Measurements from ENCODE around the gene FRMPD4. TPM values are rescaled to one million over a fixed set of nuclear protein-coding genes. Genes with fewer than 3 reads are reported as not detected.
"Not testable (repeated sequence)": the region's sequence is repeated elsewhere in the genome, so short reads cannot be mapped to it uniquely, and the experiment has no call there.

Gene FRMPD4
- total RNA-seq, 5 donors from 2014 or later (not counting 1 experiment from before 2014, with no cell fraction given), result not detected

DNA sequence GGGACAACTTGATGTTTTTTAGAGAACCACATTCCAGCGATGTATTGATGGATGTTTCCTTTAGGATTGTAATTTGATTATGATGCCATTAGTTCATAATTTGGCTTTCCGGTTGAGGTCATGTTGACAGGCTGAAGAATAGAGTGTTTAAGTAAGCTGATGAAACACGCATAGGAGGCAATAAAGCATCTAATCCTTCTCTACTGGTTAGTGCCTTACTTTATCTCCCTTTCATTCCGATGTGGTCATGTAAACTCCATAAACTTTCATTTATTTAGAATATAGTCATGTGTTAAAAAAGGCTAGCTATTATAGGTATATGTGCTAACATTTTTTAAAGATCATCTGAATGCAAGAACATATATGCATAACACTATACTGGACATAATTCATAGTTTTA is 15.0 kb downstream of the FRMPD4 start:
- H3K9me3 ChIP-seq, result no peaks in the 10 kb centered on the region
- H3K4me3 ChIP-seq (ENCODE audit: control insufficient read depth in 1 of 2, extremely low read depth in 1 of 2, low read length in 1 of 2), result no peak overlapping the region
- Mint-ChIP-seq H3K4me3 (no peak overlapping the region), H3K4me1 (no peaks in the 10 kb centered on the region), H3K27me3 (peaks cover 0 to 5% of the 10 kb centered on the region in 2 donors), H3K27ac (no peak overlapping the region), H3K36me3 (no peaks in the 10 kb centered on the region), H3K9me3 (no peaks in the 10 kb centered on the region)
- POLR2A ChIA-PET, result no interaction called here
- ATAC-seq (replicated peaks in 1 of 4), result no peak
- WGBS (ENCODE audit: insufficient coverage), result no CpG with 5 or more reads among the region's 4 CpGs
- CTCF ChIA-PET, result no interaction called here
- no peaks in the 10 kb centered on the region for H3K4me1 ChIP-seq (ENCODE audit: control insufficient read depth in 1 of 2, extremely low read depth in 1 of 2, insufficient read depth in 2 of 2, low read length in 2 of 2)
- no peaks in the 10 kb centered on the region for H3K36me3 ChIP-seq (ENCODE audit: control insufficient read depth in 2 of 2, extremely low read depth in 1 of 2, insufficient read depth in 1 of 2, low read length in 1 of 2)
- DNase-seq, result no peak
- no peak overlapping the region for H3K27ac ChIP-seq (ENCODE audit: low read length)
- H3K27me3 ChIP-seq (replicated peaks in 1 of 2; ENCODE audit: control insufficient read depth in 2 of 2, extremely low read depth in 1 of 2, insufficient read depth in 2 of 2, low read length in 1 of 2), result no peaks in the 10 kb centered on the region

DNA sequence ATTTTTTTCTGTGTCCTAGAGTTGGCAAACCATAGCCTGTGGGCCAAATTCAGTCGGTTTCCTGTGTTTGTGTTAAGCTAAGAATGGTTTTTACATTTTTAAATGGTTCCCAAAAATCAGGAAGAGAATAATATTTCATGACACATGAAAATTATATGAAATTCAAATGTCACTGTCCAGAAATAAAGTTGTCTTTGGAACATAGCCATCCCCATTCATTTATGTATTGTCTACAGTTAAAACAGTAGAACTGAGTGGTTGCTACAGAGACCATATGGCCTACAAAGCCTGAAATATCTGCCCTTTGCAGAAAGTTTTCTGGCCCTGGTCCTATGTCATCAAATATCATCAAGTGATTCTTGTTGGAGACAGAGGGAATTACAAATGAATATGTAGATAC is 15.5 kb downstream of the FRMPD4 start:
- H3K36me3 Mint-ChIP-seq, result no peaks in the 10 kb centered on the region
- no peak overlapping the region for H3K4me3 Mint-ChIP-seq
- peaks cover 0 to 5% of the 10 kb centered on the region in 2 donors for H3K27me3 Mint-ChIP-seq
- no peaks in the 10 kb centered on the region for H3K9me3 Mint-ChIP-seq
- no peak for DNase-seq
- POLR2A ChIA-PET, result no interaction called here
- H3K27ac Mint-ChIP-seq, result no peak overlapping the region
- Histone ChIP-seq H3K9me3 (no peaks in the 10 kb centered on the region), H3K4me1 (ENCODE audit: control insufficient read depth in 1 of 2, extremely low read depth in 1 of 2, insufficient read depth in 2 of 2, low read length in 2 of 2) (no peaks in the 10 kb centered on the region), H3K4me3 (ENCODE audit: control insufficient read depth in 1 of 2, extremely low read depth in 1 of 2, low read length in 1 of 2) (no peak overlapping the region), H3K27me3 (replicated peaks in 1 of 2; ENCODE audit: control insufficient read depth in 2 of 2, extremely low read depth in 1 of 2, insufficient read depth in 2 of 2, low read length in 1 of 2) (no peaks in the 10 kb centered on the region), H3K36me3 (ENCODE audit: control insufficient read depth in 2 of 2, extremely low read depth in 1 of 2, insufficient read depth in 1 of 2, low read length in 1 of 2) (no peaks in the 10 kb centered on the region), H3K27ac (ENCODE audit: low read length) (no peak overlapping the region)
- CTCF ChIA-PET, result no interaction called here
- no peaks in the 10 kb centered on the region for H3K4me1 Mint-ChIP-seq
- WGBS (ENCODE audit: insufficient coverage), result no CpG with 5 or more reads among the region's 1 CpG
- no peak for ATAC-seq (replicated peaks in 1 of 4)

DNA sequence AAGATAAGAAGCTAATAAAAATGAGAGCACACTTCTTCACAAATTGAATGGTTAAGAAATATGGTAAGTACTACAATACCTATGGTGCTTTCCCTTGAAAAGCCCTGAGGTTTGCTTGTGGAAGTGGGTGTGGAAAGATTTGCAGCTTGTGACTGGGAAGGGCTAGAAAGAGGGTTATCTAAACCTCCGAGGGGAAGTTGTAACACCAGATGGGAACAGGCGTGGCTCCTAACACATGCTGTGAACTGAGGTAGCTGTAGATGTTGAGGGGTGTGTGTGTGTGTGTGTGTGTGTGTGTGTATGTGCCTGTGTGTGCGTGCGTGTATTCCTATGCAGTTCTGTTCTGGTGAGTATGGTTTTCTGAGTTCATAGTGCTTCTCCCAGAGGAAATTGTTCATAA is 21.5 kb downstream of the FRMPD4 start:
- ATAC-seq (replicated peaks in 1 of 4) (no peak), DNase-seq (no peak)
- Histone ChIP-seq H3K27me3 (replicated peaks in 1 of 2; ENCODE audit: control insufficient read depth in 2 of 2, extremely low read depth in 1 of 2, insufficient read depth in 2 of 2, low read length in 1 of 2) (no peaks in the 10 kb centered on the region), H3K36me3 (ENCODE audit: control insufficient read depth in 2 of 2, extremely low read depth in 1 of 2, insufficient read depth in 1 of 2, low read length in 1 of 2) (no peaks in the 10 kb centered on the region), H3K4me1 (ENCODE audit: control insufficient read depth in 1 of 2, extremely low read depth in 1 of 2, insufficient read depth in 2 of 2, low read length in 2 of 2) (no peaks in the 10 kb centered on the region), H3K4me3 (ENCODE audit: control insufficient read depth in 1 of 2, extremely low read depth in 1 of 2, low read length in 1 of 2) (no peak overlapping the region), H3K9me3 (no peaks in the 10 kb centered on the region), H3K27ac (ENCODE audit: low read length) (no peak overlapping the region)
- Mint-ChIP-seq H3K27ac (no peak overlapping the region), H3K27me3 (no peaks in the 10 kb centered on the region), H3K36me3 (no peaks in the 10 kb centered on the region), H3K4me3 (no peak overlapping the region), H3K4me1 (no peaks in the 10 kb centered on the region), H3K9me3 (no peaks in the 10 kb centered on the region)
- CTCF ChIA-PET, result no interaction called here
- POLR2A ChIA-PET, result no interaction called here
- WGBS (ENCODE audit: insufficient coverage), result 20% methylated on average over 2 of the region's 4 CpGs

DNA sequence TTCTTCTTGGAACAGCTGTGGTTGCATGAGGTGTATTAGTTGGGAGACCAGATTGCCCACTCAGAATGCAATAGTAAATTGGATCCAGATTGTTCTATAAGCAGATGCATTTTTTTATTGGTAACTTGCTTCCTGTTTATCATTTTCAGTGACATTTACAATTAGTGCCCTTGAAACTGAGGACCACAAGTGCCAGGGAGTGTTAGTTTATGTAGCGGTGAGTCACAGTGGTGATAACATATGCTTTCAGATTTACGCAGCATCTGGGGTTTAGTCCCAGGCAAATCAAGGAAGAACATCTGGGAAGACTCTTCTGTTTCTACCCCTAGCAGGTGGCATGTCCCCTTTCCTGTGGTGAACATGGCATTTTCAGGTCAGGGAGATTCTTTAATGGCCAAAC is 24.1 kb downstream of the FRMPD4 start:
- ATAC-seq (replicated peaks in 1 of 4), result no peak
- Histone ChIP-seq H3K4me3 (ENCODE audit: control insufficient read depth in 1 of 2, extremely low read depth in 1 of 2, low read length in 1 of 2) (no peak overlapping the region), H3K9me3 (no peaks in the 10 kb centered on the region), H3K4me1 (ENCODE audit: control insufficient read depth in 1 of 2, extremely low read depth in 1 of 2, insufficient read depth in 2 of 2, low read length in 2 of 2) (no peaks in the 10 kb centered on the region), H3K27me3 (replicated peaks in 1 of 2; ENCODE audit: control insufficient read depth in 2 of 2, extremely low read depth in 1 of 2, insufficient read depth in 2 of 2, low read length in 1 of 2) (no peaks in the 10 kb centered on the region), H3K27ac (ENCODE audit: low read length) (no peak overlapping the region), H3K36me3 (ENCODE audit: control insufficient read depth in 2 of 2, extremely low read depth in 1 of 2, insufficient read depth in 1 of 2, low read length in 1 of 2) (no peaks in the 10 kb centered on the region)
- H3K4me1 Mint-ChIP-seq, result no peaks in the 10 kb centered on the region
- no peak for DNase-seq
- no peak overlapping the region for H3K27ac Mint-ChIP-seq
- H3K27me3 Mint-ChIP-seq, result peaks cover 0 to 4% of the 10 kb centered on the region in 2 donors
- H3K4me3 Mint-ChIP-seq, result no peak overlapping the region
- no CpG with 5 or more reads among the region's 2 CpGs for WGBS (ENCODE audit: insufficient coverage)
- CTCF ChIA-PET, result no interaction called here
- POLR2A ChIA-PET, result no interaction called here
- H3K9me3 Mint-ChIP-seq, result peaks cover 0 to 6% (median 0%) of the 10 kb centered on the region in 3 donors
- H3K36me3 Mint-ChIP-seq, result no peaks in the 10 kb centered on the region

DNA sequence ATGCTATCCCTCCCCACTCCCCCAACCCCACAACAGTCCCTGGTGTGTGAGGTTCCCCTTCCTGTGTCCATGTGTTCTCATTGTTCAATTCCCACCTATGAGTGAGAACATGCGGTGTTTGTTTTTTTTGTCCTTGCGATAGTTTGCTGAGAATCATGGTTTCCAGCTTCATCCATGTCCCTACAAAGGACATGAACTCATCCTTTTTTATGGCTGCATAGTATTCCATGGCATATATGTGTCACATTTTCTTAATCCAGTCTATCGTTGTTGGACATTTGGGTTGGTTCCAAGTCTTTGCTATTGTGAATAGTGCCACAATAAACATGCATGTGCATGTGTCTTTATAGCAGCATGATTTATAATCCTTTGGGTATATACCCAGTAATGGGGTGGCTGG is 25.9 kb downstream of the FRMPD4 start:
- H3K36me3 Mint-ChIP-seq; H3K4me3 Mint-ChIP-seq; ATAC-seq (replicated peaks in 1 of 4); CTCF ChIA-PET; H3K4me3 ChIP-seq (ENCODE audit: control insufficient read depth in 1 of 2, extremely low read depth in 1 of 2, low read length in 1 of 2); H3K9me3 Mint-ChIP-seq; H3K4me1 Mint-ChIP-seq; POLR2A ChIA-PET; H3K9me3 ChIP-seq; H3K27me3 ChIP-seq (replicated peaks in 1 of 2; ENCODE audit: control insufficient read depth in 2 of 2, extremely low read depth in 1 of 2, insufficient read depth in 2 of 2, low read length in 1 of 2); H3K27ac ChIP-seq (ENCODE audit: low read length); H3K36me3 ChIP-seq (ENCODE audit: control insufficient read depth in 2 of 2, extremely low read depth in 1 of 2, insufficient read depth in 1 of 2, low read length in 1 of 2); H3K27ac Mint-ChIP-seq; H3K4me1 ChIP-seq (ENCODE audit: control insufficient read depth in 1 of 2, extremely low read depth in 1 of 2, insufficient read depth in 2 of 2, low read length in 2 of 2); DNase-seq: not testable (repeated sequence)
- H3K27me3 Mint-ChIP-seq, result peaks cover 0 to 12% of the 10 kb centered on the region in 2 donors
- no CpG with 5 or more reads among the region's 3 CpGs for WGBS (ENCODE audit: insufficient coverage)

DNA sequence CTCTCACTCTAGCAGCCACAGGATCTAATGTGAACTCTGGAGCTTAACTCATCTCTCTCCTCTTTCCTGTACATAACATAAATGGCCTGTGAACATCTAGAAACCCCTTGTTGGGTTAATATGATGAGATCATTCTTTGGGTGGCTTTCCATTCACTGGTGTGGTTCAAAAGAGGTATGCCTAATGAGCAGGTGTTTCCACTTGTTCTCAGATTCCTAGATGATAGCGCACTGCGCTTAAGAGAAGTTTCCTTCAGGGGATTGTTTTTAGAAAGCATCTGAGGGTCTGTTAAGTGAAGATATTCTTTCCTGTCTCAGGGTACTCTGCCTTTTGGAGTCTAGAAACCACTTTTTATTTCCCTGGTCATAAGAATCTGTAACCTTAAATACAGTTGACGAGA is 32.5 kb downstream of the FRMPD4 start:
- Histone ChIP-seq H3K9me3 (no peaks in the 10 kb centered on the region), H3K27me3 (replicated peaks in 1 of 2; ENCODE audit: control insufficient read depth in 2 of 2, extremely low read depth in 1 of 2, insufficient read depth in 2 of 2, low read length in 1 of 2) (no peaks in the 10 kb centered on the region), H3K36me3 (ENCODE audit: control insufficient read depth in 2 of 2, extremely low read depth in 1 of 2, insufficient read depth in 1 of 2, low read length in 1 of 2) (no peaks in the 10 kb centered on the region), H3K27ac (ENCODE audit: low read length) (no peak overlapping the region), H3K4me1 (ENCODE audit: control insufficient read depth in 1 of 2, extremely low read depth in 1 of 2, insufficient read depth in 2 of 2, low read length in 2 of 2) (no peaks in the 10 kb centered on the region), H3K4me3 (ENCODE audit: control insufficient read depth in 1 of 2, extremely low read depth in 1 of 2, low read length in 1 of 2) (no peak overlapping the region)
- Mint-ChIP-seq H3K36me3 (no peaks in the 10 kb centered on the region), H3K27me3 (peaks cover 0 to 32% of the 10 kb centered on the region in 2 donors), H3K9me3 (peaks cover 0 to 6% (median 3%) of the 10 kb centered on the region in 3 donors), H3K4me3 (no peak overlapping the region), H3K27ac (no peak overlapping the region), H3K4me1 (no peaks in the 10 kb centered on the region)
- ChIA-PET POLR2A (no interaction called here), CTCF (no interaction called here)
- 100% methylated on average over 1 of the region's 3 CpGs for WGBS (ENCODE audit: insufficient coverage)
- DNase-seq, result no peak
- no peak for ATAC-seq (replicated peaks in 1 of 4)

DNA sequence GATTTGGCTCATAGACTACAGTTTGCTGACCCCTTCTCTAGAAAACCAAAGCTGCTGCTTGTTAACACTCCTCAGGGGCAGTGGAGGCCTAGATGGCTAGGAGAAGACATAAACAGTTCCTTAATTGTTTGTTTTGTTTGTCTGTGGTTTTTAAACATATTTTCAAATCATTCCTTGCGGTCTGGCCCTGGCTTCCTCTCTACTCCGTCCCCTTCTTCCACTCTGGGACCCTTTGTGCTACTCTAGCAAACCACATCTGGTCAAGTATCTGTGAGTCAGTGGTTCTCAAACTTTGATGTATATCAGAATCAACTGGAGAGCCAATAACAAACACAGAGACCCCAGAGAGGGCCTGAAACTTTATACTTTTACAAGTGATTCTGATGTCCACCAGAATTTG is 36.1 kb downstream of the FRMPD4 start:
- Histone ChIP-seq H3K4me1 (ENCODE audit: control insufficient read depth in 1 of 2, extremely low read depth in 1 of 2, insufficient read depth in 2 of 2, low read length in 2 of 2) (no peaks in the 10 kb centered on the region), H3K4me3 (ENCODE audit: control insufficient read depth in 1 of 2, extremely low read depth in 1 of 2, low read length in 1 of 2) (no peak overlapping the region), H3K27ac (ENCODE audit: low read length) (no peak overlapping the region), H3K36me3 (ENCODE audit: control insufficient read depth in 2 of 2, extremely low read depth in 1 of 2, insufficient read depth in 1 of 2, low read length in 1 of 2) (no peaks in the 10 kb centered on the region), H3K9me3 (no peaks in the 10 kb centered on the region), H3K27me3 (replicated peaks in 1 of 2; ENCODE audit: control insufficient read depth in 2 of 2, extremely low read depth in 1 of 2, insufficient read depth in 2 of 2, low read length in 1 of 2) (no peaks in the 10 kb centered on the region)
- H3K27ac Mint-ChIP-seq, result no peak overlapping the region
- ATAC-seq (replicated peaks in 1 of 4) (no peak), DNase-seq (no peak)
- no CpG with 5 or more reads among the region's 2 CpGs for WGBS (ENCODE audit: insufficient coverage)
- peaks cover 0 to 19% of the 10 kb centered on the region in 2 donors for H3K27me3 Mint-ChIP-seq
- no peak overlapping the region for H3K4me3 Mint-ChIP-seq
- H3K36me3 Mint-ChIP-seq, result no peaks in the 10 kb centered on the region
- POLR2A ChIA-PET, result no interaction called here
- no peaks in the 10 kb centered on the region for H3K4me1 Mint-ChIP-seq
- CTCF ChIA-PET, result interaction anchor here in 1 of 2 donors (0.9 kb wide), 1 partner anchor 16 kb away, joined by 3 read pairs; no protein-coding TSS in a partner anchor
- H3K9me3 Mint-ChIP-seq, result peaks cover 0 to 3% (median 0%) of the 10 kb centered on the region in 3 donors
